ACHN (cell line): ENCODE results near the gene ACP7.
A peak's percentile ranks its signal among the peaks of the same experiment; 100 is the strongest.

Experiments
- DNase-seq: peaks from one replicate; pipeline ENCODE4 v3.0.0-alpha.2; 2015
- in situ Hi-C: cut with HindIII; loops from 2 replicates; pipeline ENCODE4 v1.10.0; 2017; ENCODE audit warnings: low sequenced_read_pairs, low pct_ligation_motif_present, low pct_unique_long_range_greater_than_20kb

ACP7 gene

GRCh38 chr19:39125554-39126311 lies 41.6 kb downstream of the ACP7 start, which contains the start of gene PAK4:
PAK4 (plus strand) TSS chr19:39125786; CDS start chr19:39169554, 43,768 bp downstream.
- in situ Hi-C loops, result no loop called here
- DNase-seq, result peak; percentile 95

GRCh38 chr19:39126312-39127187 lies 42.4 kb downstream of the ACP7 start:
- DNase-seq, result peak; percentile 88
- in situ Hi-C loops, result no loop called here

GRCh38 chr19:39127812-39128515 lies 43.8 kb downstream of the ACP7 start:
- in situ Hi-C loops, result no loop called here
- DNase-seq, result no peak

GRCh38 chr19:39128516-39129079 lies 44.4 kb downstream of the ACP7 start:
- in situ Hi-C loops, result no loop called here

GRCh38 chr19:39129116-39129515 lies 44.9 kb downstream of the ACP7 start:
- DNase-seq, result no peak
- in situ Hi-C loops, result no loop called here

More at GRCh38 chr19:39128516-39129079, 44.4 kb downstream of the ACP7 start:
- no peak for DNase-seq

- in situ Hi-C loops, result no loop called here
- no peak for DNase-seq
Observed at GRCh38 chr19:39130337-39131254, 46.4 kb downstream of the ACP7 start.

GRCh38 chr19:39131255-39131755 lies 47.1 kb downstream of the ACP7 start:
- in situ Hi-C loops, result no loop called here
- no peak for DNase-seq

- no peak for DNase-seq
- in situ Hi-C loops, result no loop called here
Observed at GRCh38 chr19:39132344-39132969, 48.3 kb downstream of the ACP7 start.

GRCh38 chr19:39133431-39134270 lies 49.5 kb downstream of the ACP7 start:
- in situ Hi-C loops, result no loop called here
- no peak for DNase-seq

- no peak for DNase-seq
- in situ Hi-C loops, result no loop called here
Observed at GRCh38 chr19:39135701-39136100, 51.5 kb downstream of the ACP7 start.

GRCh38 chr19:39136225-39136940 lies 52.2 kb downstream of the ACP7 start:
- in situ Hi-C loops, result no loop called here
- DNase-seq, result no peak

- in situ Hi-C loops, result no loop called here
- DNase-seq, result no peak
Observed at GRCh38 chr19:39137131-39137530, 53.0 kb downstream of the ACP7 start.

GRCh38 chr19:39138221-39139211 lies 54.3 kb downstream of the ACP7 start:
- in situ Hi-C loops, result no loop called here
- DNase-seq, result no peak

- in situ Hi-C loops, result no loop called here
- DNase-seq, result no peak
Observed at GRCh38 chr19:39139305-39139874, 55.2 kb downstream of the ACP7 start.
